Measurements from ENCODE around the gene TRPM3.

GRCh38 chr9:70506159-70506558 is 615.3 kb downstream of the TRPM3 start:
- TF ChIP-seq, protein P1, sequence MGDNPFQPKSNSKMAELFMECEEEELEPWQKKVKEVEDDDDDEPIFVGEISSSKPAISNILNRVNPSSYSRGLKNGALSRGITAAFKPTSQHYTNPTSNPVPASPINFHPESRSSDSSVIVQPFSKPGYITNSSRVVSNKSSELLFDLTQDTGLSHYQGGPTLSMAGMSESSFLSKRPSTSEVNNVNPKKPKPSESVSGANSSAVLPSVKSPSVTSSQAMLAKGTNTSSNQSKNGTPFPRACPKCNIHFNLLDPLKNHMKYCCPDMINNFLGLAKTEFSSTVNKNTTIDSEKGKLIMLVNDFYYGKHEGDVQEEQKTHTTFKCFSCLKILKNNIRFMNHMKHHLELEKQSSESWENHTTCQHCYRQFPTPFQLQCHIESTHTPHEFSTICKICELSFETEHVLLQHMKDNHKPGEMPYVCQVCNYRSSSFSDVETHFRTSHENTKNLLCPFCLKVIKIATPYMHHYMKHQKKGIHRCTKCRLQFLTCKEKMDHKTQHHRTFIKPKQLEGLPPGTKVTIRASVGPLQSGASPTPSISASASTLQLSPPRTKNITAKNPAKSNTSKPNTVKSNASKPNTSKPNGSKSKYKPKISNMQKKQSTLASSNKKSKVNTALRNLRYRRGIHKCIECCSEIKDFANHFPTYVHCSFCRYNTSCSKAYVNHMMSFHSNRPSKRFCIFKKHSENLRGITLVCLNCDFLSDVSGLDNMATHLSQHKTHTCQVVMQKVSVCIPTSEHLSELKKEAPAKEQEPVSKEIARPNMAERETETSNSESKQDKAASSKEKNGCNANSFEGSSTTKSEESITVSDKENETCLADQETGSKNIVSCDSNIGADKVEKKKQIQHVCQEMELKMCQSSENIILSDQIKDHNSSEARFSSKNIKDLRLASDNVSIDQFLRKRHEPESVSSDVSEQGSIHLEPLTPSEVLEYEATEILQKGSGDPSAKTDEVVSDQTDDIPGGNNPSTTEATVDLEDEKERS (CRISPR knock-in tag; IDR thresholded peaks at IDR 0.05), result no peak
- TF ChIP-seq GABPA (IDR thresholded peaks at IDR 0.05; ENCODE audit: low read depth, low read length) (no peak), GABPA (CRISPR knock-in tag; IDR thresholded peaks at IDR 0.05; ENCODE audit: low read depth) (no peak), ZNF816 (CRISPR knock-in tag; IDR thresholded peaks at IDR 0.05; ENCODE audit: borderline replicate concordance) (no peak), YY1 (IDR thresholded peaks at IDR 0.05; ENCODE audit: insufficient read depth, insufficient replicate concordance, low read depth, low read length) (no peak), ERF (CRISPR knock-in tag; IDR thresholded peaks at IDR 0.05) (no peak), ZNF292 (CRISPR knock-in tag; IDR thresholded peaks at IDR 0.05; ENCODE audit: borderline replicate concordance, low read depth) (no peak), THRA (CRISPR knock-in tag; IDR thresholded peaks at IDR 0.05; ENCODE audit: borderline replicate concordance) (no peak), CTCF (CRISPR knock-in tag; IDR thresholded peaks at IDR 0.05) (no peak), CAMTA2 (CRISPR knock-in tag; IDR thresholded peaks at IDR 0.05; ENCODE audit: borderline replicate concordance) (no peak), ARID3A (IDR thresholded peaks at IDR 0.05; ENCODE audit: low read depth, low read length) (no peak), SOX13 (IDR thresholded peaks at IDR 0.05) (no peak), SOX13 (CRISPR knock-in tag; conservative IDR thresholded peaks at IDR 0.05 in 1 of 2, IDR thresholded peaks at IDR 0.05 in 1 of 2) (no peak)
- TF ChIP-seq, protein P2, sequence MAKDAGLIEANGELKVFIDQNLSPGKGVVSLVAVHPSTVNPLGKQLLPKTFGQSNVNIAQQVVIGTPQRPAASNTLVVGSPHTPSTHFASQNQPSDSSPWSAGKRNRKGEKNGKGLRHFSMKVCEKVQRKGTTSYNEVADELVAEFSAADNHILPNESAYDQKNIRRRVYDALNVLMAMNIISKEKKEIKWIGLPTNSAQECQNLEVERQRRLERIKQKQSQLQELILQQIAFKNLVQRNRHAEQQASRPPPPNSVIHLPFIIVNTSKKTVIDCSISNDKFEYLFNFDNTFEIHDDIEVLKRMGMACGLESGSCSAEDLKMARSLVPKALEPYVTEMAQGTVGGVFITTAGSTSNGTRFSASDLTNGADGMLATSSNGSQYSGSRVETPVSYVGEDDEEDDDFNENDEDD (CRISPR knock-in tag; IDR thresholded peaks at IDR 0.05; ENCODE audit: borderline replicate concordance), result no peak
- TF ChIP-seq, protein P3, sequence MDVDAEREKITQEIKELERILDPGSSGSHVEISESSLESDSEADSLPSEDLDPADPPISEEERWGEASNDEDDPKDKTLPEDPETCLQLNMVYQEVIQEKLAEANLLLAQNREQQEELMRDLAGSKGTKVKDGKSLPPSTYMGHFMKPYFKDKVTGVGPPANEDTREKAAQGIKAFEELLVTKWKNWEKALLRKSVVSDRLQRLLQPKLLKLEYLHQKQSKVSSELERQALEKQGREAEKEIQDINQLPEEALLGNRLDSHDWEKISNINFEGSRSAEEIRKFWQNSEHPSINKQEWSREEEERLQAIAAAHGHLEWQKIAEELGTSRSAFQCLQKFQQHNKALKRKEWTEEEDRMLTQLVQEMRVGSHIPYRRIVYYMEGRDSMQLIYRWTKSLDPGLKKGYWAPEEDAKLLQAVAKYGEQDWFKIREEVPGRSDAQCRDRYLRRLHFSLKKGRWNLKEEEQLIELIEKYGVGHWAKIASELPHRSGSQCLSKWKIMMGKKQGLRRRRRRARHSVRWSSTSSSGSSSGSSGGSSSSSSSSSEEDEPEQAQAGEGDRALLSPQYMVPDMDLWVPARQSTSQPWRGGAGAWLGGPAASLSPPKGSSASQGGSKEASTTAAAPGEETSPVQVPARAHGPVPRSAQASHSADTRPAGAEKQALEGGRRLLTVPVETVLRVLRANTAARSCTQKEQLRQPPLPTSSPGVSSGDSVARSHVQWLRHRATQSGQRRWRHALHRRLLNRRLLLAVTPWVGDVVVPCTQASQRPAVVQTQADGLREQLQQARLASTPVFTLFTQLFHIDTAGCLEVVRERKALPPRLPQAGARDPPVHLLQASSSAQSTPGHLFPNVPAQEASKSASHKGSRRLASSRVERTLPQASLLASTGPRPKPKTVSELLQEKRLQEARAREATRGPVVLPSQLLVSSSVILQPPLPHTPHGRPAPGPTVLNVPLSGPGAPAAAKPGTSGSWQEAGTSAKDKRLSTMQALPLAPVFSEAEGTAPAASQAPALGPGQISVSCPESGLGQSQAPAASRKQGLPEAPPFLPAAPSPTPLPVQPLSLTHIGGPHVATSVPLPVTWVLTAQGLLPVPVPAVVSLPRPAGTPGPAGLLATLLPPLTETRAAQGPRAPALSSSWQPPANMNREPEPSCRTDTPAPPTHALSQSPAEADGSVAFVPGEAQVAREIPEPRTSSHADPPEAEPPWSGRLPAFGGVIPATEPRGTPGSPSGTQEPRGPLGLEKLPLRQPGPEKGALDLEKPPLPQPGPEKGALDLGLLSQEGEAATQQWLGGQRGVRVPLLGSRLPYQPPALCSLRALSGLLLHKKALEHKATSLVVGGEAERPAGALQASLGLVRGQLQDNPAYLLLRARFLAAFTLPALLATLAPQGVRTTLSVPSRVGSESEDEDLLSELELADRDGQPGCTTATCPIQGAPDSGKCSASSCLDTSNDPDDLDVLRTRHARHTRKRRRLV (CRISPR knock-in tag; IDR thresholded peaks at IDR 0.05), result no peak
- TF ChIP-seq, protein P4, sequence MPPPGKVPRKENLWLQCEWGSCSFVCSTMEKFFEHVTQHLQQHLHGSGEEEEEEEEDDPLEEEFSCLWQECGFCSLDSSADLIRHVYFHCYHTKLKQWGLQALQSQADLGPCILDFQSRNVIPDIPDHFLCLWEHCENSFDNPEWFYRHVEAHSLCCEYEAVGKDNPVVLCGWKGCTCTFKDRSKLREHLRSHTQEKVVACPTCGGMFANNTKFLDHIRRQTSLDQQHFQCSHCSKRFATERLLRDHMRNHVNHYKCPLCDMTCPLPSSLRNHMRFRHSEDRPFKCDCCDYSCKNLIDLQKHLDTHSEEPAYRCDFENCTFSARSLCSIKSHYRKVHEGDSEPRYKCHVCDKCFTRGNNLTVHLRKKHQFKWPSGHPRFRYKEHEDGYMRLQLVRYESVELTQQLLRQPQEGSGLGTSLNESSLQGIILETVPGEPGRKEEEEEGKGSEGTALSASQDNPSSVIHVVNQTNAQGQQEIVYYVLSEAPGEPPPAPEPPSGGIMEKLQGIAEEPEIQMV (CRISPR knock-in tag; IDR thresholded peaks at IDR 0.05; ENCODE audit: low read depth), result no peak

Data from HepG2 (cell line).